ENCODE data around the gene TNK2.
"Not testable (repeated sequence)": the region's sequence is repeated elsewhere in the genome, so short reads cannot be mapped to it uniquely, and the experiment has no call there.

The TNK2 gene

GRCh38 chr3:195844671-195845218, 63.6 kb downstream of the TNK2 start:
- no peak for DNase-seq

GRCh38 chr3:195839260-195840010, 68.9 kb downstream of the TNK2 start:
- no peak for DNase-seq

GRCh38 chr3:195838714-195839113, 69.6 kb downstream of the TNK2 start:
- no peak for DNase-seq

- no peak for DNase-seq
These were observed 71.7 kb downstream of the TNK2 start for GRCh38 chr3:195836476-195837135.

GRCh38 chr3:195835791-195836190, 72.6 kb downstream of the TNK2 start:
- DNase-seq: no peak

- DNase-seq: no peak
These were observed 73.4 kb downstream of the TNK2 start for GRCh38 chr3:195834675-195835583.

GRCh38 chr3:195829897-195830254, 78.5 kb downstream of the TNK2 start:
- DNase-seq: no peak

- DNase-seq: no peak
These were observed 79.6 kb downstream of the TNK2 start for GRCh38 chr3:195828762-195829161.

- DNase-seq: no peak
These were observed 82.2 kb downstream of the TNK2 start for GRCh38 chr3:195825857-195826804.

GRCh38 chr3:195825191-195825588, 83.2 kb downstream of the TNK2 start:
- no peak for DNase-seq

- DNase-seq: not testable (repeated sequence)
These were observed 83.7 kb downstream of the TNK2 start for GRCh38 chr3:195824425-195825190.

GRCh38 chr3:195823999-195824398, 84.4 kb downstream of the TNK2 start:
- DNase-seq: no peak

- no peak for DNase-seq
These were observed 85.1 kb downstream of the TNK2 start for GRCh38 chr3:195823280-195823679.

- no peak for DNase-seq
These were observed 86.1 kb downstream of the TNK2 start for GRCh38 chr3:195822131-195822696.

- DNase-seq: no peak
These were observed 86.8 kb downstream of the TNK2 start for GRCh38 chr3:195821403-195822130.

GRCh38 chr3:195820901-195821300, 87.5 kb downstream of the TNK2 start:
- no peak for DNase-seq

- no peak for DNase-seq
These were observed 88.2 kb downstream of the TNK2 start for GRCh38 chr3:195820186-195820585.

- no peak for DNase-seq
These were observed 90.0 kb downstream of the TNK2 start for GRCh38 chr3:195818301-195818700.

GRCh38 chr3:195817578-195818135, 90.7 kb downstream of the TNK2 start:
- DNase-seq: no peak
